ENCODE measurements around the gene ZNF555.
"Not testable (repeated sequence)": the region's sequence is repeated elsewhere in the genome, so short reads cannot be mapped to it uniquely, and the experiment has no call there.

The ZNF555 gene

GRCh38 chr19:2840794-2841791 is at the start of gene ZNF555:
TSS of gene ZNF555 (plus strand) at chr19:2841475. CDS start at chr19:2841573, 98 bp downstream.
- DNase-seq (ENCODE audit: low read depth): peak; percentile 100
- peak; percentile 43 for TF ChIP-seq CTCF (IDR thresholded peaks at IDR 0.05; ENCODE audit: insufficient read depth, low read depth, low read length, missing control alignments)
- H3K4me3 ChIP-seq (ENCODE audit: low read length): peak within 1 kb of the TSS; percentile 75

- TF ChIP-seq CTCF (IDR thresholded peaks at IDR 0.05; ENCODE audit: insufficient read depth, low read depth, low read length, missing control alignments): no peak
- no peak overlapping the region for H3K4me3 ChIP-seq (ENCODE audit: low read length)
- no peak for DNase-seq (ENCODE audit: low read depth)
Observed at GRCh38 chr19:2791876-2792275, 49.4 kb upstream of the ZNF555 start.

DNA sequence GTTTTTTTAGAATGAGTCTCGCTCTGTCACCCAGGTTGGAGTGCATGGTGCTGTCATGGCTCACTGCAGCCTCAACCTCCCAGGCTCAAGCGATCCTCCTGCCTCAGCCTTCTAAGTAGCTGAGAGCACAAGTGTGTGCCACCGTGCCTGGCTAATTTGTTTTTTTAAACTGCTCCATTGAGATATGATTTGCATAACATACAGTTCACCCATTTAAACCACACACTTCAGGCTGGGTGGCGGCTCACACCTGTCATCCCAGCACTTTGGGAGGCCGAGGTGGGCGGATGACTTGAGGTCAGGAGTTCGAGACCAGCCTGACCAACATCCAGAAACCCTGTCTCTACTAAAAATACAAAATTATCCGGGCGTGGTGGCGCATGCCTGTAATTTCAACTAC is 48.6 kb upstream of the ZNF555 start:
- not testable (repeated sequence) for DNase-seq (ENCODE audit: low read depth); H3K4me3 ChIP-seq (ENCODE audit: low read length)

DNA sequence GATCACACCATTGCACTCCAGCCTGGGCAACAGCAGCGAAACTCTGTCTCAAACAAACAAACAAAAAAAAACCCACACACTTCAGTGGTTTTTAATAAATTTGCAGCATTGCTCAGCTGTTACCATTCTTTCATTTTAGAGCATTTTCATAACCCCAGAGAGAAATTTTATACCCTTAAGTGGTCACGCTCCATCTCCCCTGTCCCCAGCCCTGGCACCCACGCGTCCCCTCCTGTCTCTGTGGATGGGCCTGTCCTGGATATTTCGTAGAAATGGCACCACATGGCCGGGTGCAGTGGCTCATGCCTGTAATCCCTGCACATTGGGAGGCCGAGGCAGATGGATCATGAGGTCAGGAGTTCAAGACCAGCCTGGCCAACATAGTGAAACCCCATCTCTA is 48.1 kb upstream of the ZNF555 start:
- DNase-seq (ENCODE audit: low read depth): no peak
- TF ChIP-seq CTCF (IDR thresholded peaks at IDR 0.05; ENCODE audit: insufficient read depth, low read depth, low read length, missing control alignments): no peak
- no peak overlapping the region for H3K4me3 ChIP-seq (ENCODE audit: low read length)

- no peak overlapping the region for H3K4me3 ChIP-seq (ENCODE audit: low read length)
- DNase-seq (ENCODE audit: low read depth): no peak
- no peak for TF ChIP-seq CTCF (IDR thresholded peaks at IDR 0.05; ENCODE audit: insufficient read depth, low read depth, low read length, missing control alignments)
Observed at GRCh38 chr19:2793577-2793976, 47.7 kb upstream of the ZNF555 start.

DNA sequence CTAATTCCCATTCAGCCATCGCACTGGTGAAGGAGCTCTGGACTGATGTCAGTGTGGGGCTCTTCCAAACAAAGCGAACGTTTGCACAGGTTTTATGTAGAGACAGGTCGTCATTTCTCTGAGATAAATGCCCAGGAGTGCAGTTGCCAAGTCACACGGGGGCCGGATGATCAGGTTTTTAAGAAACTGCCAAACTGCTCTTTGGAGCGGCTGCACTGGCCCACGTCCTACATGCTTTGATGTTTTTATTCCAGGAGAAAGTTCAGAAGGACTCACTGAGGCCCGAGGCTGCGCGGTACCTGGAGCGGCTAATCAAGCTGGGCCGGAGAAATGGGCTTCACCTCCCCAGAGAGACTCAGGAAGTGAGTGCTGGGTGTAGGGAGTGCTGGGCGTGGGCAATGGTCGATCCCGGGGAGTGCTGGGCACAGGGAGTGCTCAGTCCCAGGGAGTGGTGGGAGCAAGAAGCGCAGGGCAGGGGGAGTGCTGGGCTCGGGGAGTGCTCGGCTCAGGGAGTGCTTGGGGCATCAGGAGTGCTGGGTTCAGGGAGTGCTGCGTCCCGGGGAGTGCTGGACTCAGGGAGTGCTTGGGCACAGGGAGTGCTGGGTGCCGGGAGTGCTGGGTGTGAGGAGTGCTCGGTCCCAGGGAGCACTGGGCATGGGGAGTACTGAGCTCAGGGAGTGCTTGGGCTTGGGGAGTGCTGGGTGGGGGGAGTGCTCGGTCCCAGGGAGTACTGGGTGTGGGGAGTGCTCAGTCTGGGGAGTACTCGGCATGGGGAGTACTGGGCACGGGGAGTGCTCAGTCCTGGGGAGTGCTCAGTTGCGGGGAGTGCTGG is 45.2 kb upstream of the ZNF555 start:
- no peak for DNase-seq (ENCODE audit: low read depth)
- no peak for TF ChIP-seq CTCF (IDR thresholded peaks at IDR 0.05; ENCODE audit: insufficient read depth, low read depth, low read length, missing control alignments)
- H3K4me3 ChIP-seq (ENCODE audit: low read length): no peak overlapping the region

DNA sequence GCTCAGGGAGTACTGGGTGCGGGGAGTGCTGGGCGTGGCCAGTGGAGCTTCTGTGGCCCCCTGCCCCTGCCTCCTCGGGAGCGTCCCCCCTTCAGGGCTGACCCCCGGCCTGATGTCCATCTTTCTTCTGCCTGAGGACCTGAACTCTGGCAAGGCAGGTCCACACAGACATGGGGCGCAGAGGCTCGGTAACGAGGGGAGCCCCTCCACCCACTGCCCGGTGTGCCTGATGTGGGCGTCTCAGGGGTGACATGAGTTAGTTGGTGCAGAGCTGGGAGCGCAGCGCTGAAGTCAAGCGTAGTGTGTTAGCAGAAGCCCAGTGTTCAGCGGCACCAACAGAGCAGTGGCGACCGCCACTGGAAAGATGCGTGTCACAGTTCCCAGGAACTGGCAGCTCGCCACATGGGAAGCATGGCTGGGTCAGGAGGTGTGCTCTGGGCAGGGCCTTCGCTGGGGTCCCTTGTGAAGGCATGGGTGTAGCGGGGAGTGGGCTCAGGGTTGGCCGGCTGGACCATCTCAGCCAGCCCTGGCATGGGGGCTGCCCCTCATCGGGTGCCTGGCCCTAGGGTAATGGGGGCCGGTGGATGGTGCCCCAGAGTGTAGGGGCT is 44.5 kb upstream of the ZNF555 start:
- TF ChIP-seq CTCF (IDR thresholded peaks at IDR 0.05; ENCODE audit: insufficient read depth, low read depth, low read length, missing control alignments): no peak
- DNase-seq (ENCODE audit: low read depth): no peak
- H3K4me3 ChIP-seq (ENCODE audit: low read length): no peak overlapping the region

Data from epithelial cell of esophagus (primary cell).